GM04503 (cell line): ENCODE results near the gene GRM1.
"Not testable (repeated sequence)": the region's sequence is repeated elsewhere in the genome, so short reads cannot be mapped to it uniquely, and the experiment has no call there.

ENCODE experiments used
- DNase-seq: peaks from one replicate; pipeline ENCODE4 v3.0.0-alpha.2; 2012; ENCODE audit warnings: low read depth

The GRM1 gene

DNA sequence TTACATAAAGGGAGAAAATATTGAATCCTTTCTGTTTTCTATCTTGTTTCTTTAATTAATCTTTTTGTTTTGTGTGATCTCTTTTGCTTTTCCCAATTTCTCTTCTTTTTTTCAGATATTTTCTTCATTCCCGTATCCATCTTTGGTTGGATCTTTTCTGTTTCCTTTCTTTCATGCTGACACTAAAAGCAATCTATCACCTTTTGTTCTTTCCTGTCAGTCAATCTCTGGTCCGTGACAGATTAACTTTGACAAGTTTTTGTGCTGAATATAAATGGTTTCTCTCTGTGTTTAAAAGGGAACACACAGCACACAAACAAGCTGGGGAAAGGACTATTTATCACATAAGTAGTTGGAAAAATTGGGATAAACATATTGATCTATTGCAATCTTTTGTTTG is 162.8 kb downstream of the GRM1 start:
- DNase-seq = no peak

DNA sequence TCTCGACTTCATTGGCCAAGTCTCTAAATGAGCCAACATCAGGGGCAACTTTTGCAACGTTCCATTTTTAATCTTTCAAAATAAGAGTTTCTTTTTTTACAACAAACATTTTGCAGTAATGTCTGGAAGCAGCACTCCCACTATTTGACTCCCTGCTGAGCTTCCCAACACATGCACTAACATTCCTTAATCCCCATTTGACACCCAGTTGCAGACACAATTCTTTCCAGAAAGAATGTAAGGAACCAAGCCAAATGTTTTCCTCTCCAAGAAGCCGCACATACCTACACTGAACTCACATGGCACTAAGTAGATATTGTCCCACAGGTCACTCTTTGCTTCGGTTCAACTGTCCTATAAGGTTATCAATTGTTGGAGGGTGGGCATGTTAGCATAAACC is 165.6 kb downstream of the GRM1 start:
- no peak for DNase-seq

DNA sequence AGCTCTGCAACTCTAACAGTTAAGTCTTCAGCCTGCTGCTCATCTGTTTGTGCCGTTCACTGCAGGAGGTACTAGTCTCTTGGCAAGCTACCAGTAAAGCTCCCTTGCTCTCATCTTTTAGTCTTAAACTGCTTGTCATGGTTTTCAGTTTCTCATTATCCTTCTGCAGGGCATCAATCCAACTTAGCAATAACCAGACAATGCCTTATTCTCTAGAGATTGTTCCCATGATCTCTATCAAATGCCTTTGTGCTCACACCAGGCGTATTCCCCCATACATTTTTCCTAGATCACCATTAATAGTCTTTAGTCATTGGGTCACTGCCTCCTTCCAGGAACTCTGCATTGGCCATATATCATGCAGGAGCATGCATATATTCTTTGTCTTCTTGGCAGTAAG is 171.3 kb downstream of the GRM1 start:
- no peak for DNase-seq

DNA sequence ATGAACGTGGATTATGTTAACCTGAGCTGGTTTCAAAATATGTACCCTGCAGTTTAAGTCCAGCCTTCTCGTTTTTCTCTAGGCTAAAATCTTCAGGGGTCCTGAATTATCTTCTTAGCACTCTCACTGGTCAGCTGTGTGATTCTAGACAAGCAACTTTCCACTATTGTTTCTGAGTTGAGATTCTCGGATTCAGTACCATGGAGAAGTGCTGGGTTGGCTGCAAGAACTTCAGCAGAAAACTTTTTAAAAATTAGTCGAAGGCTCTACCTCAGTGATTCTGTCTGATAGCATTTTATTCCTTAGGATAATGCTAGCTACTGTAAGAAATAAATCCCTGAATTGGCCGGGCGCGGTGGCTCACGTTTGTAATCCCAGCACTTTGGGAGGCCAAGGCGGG is 173.7 kb downstream of the GRM1 start:
- no peak for DNase-seq

DNA sequence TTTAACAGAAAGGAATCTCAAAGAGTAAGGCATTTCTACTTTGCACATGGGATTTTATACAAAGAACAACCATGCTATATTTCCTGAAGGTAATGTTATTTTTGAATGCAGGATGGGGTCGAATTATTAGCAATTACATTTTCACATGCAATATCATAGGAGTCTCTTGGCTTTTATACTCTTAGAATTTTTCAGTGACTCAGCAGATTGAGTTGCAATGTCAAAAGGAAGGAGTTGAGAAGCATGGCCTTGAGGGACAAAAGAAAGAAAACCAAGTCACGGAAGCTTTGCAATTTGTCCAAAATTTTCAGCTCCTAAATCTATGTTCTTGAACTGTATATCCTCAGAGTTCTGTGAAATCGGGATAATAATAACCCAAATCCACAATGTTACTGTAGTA is 181.1 kb downstream of the GRM1 start:
- DNase-seq = no peak

DNA sequence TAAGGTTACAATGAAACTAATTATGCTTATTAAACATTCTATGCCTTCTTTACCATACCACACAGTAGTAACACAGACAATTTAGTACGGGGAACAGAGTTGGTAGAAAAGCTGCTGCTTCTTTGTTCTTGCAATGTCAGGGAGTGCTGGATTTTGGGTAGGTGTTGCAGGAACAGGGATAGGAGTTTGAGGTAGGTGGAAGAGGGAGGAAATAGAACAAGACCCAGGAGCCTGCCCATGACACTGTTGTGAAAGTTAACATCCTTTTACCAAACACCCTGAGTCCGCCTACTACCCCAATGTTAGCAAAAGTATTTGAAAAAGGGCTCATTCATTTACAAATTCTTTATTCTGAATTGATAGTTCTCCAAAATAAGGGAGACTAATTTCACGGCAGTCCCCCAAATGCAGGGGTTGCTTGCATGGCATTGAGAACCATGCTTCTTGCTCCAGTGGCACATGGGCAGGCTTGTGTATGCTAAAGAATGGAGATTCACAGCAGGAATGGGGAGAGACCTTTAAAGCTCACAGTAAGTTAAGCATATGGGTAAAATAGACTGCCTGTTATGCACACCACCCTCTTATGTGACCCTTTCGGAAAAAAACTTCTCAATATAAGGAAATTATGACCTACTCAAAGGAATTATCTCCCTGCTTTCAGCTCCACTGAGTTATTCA is 181.7 kb downstream of the GRM1 start:
- DNase-seq = no peak

DNA sequence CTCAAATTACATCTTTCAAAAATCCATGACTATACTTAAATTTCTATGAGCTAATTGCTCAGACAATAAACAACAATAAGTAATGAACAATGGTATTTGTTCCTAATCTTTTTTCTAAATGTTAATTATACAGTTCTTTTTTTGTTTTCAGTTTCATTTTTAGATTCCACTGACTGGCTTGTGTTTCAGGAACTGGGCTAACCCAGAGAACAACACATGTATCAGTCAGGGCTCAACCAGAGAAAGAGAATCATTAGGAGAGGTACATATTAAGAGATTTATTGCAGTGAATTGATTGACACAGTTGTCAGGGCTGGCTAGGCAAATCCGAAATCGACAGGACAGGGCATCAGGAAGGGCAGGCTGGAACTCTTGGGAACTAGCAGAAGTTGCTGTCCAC is 182.8 kb downstream of the GRM1 start:
- DNase-seq = no peak

DNA sequence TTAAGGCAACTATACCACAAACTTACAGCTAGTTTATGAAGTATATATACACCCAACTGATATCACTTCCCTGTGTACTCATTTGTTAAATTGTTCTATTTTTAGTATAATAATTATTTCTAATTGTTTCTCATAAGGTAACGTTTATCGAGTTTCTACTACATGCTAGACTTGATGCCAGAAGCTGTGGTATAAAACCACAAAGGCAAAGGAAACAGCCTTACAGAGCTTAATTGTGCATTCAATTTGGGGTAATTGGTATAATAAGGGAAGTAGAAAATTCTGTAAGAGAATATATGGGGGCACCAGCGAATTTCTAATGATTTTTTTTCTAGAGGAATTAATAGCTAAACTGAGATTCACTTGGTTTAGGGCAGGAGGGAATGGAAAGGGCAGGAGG is 183.9 kb downstream of the GRM1 start:
- no peak for DNase-seq

DNA sequence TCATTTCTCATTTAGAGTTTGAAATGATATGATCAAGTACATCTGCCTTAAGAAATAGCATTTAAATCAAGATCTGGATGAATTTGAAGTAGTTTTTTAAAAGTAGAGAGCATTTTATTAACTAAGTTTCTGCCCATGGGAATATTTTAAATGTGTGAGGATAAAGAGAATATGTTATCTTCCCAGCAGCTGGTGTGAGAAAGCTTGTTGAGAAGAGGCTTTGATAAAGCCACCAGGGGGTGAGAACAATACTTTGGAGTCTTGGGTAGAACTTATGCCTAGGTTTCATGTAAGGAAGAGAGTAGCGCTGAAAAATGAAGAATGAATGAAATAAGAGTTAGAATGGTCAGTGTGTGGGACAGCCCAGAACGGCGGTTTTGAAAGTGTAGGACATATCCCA is 190.2 kb downstream of the GRM1 start:
- DNase-seq = no peak

DNA sequence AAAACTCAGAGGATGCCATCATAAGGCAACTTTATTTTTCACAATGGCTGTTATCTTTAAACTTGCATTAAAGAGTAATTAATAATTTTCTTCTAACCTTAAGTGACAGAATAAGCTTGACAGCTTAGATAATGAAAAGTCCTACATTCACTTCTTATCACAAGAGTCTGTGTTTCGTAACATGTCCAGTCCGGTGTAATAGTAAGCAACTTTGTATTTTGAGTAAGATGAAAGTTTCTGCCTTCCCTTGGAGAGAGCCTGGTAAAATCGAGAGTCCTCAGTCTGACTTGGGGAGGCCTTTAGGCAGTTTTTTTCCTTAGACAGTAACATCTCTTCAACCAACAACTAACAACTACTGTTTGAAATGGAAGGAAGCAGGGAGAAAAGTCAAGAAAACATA is 195.6 kb downstream of the GRM1 start:
- DNase-seq = no peak

DNA sequence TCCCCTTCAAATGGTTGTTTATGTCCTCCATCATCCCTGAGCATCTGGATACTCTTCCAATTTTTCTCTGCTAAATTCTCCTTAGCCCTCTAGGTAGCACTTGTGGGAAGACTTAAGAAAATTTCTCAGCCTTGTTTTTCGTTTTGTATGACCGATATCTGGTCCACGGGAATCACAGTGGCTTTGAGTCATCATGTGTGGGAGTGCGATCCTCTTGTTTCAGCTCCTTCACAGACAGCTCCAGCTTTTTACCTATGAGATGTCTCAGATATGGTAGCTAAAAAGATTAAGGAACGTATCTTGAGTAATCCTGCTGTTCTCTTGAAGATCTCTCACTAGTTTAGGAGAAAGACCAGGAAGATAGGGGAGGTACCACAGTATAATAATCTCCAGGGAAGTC is 196.1 kb downstream of the GRM1 start:
- DNase-seq = no peak

DNA sequence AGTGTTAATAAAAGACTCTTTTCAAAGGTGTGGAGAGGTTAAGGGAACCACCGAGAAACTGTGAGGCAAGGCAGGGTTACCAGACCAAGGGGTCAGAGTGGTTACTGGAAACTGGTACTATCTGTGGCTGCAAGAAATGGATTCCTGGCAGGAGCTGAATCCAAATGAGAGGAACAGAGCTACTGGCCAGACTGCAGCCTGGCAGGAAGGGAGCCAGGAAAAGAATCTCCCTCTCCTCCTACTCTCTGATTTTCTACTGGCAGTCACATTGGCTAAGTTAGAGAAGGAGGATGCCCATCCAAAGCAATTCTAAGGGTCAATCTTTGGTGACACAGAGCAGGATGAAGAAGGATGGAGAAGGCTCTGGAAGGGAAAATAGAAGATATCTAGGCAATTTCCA is 211.5 kb downstream of the GRM1 start:
- DNase-seq = no peak

DNA sequence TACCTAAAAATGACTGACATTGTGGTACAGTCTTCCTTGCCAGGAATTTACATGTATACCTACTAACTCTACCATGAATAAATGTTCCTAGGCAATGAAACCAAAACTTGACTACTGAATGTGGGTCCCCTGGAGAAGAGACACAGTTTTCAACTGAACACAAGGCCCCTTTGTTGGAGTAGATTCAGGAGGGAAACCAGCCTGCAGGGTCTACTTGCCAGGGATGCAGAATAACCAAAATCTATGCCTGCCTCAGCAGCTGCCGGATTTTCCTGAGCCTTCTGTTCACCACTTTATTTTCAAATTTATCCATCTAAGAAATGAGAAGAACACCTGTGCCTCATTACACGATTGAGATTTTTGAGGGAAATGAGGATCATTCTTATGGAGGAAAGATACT is 211.9 kb downstream of the GRM1 start:
- DNase-seq = no peak

DNA sequence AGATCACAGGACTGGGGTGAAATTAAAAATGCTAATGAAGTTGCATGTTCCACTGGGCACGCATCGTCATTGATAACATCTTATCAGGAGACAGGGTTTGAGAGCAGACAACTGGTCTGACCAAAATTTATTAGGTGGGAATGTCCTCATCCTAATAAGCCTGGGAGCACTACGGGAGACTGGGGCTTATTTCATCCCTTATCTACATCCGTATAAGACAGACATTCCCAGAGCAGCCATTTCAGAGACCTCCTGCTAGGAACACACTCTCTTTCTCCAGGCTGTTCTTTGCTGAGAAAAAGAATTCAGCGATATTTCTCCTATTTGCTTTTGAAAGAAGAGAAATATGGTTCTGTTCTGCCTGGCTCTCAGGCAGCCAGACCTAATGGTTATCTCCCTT is 214.8 kb downstream of the GRM1 start:
- not testable (repeated sequence) for DNase-seq

DNA sequence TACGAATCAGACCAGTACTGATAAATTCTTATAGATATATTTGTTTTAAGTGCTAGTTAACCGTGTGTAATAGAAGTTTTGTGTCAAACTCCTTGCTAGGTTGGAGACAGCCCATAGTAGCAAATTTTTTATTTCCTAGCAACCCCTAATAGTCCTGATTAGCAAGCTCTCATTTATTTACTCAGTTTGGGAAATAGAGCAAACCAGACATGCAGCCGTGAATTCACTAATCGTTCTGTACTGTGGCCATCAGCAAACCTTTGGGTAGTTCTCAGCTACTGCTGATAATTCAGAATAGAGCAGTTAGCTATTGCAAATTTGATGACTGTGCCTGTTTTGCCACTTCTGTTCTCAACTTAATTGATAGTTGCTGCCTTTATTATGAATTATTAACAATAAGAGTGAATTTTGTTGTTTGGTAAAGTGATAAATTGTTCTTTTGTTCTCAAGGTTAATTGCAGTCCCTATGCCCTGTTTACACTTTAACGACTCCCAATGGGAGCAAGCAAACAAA is 215.8 kb downstream of the GRM1 start:
- no peak for DNase-seq

DNA sequence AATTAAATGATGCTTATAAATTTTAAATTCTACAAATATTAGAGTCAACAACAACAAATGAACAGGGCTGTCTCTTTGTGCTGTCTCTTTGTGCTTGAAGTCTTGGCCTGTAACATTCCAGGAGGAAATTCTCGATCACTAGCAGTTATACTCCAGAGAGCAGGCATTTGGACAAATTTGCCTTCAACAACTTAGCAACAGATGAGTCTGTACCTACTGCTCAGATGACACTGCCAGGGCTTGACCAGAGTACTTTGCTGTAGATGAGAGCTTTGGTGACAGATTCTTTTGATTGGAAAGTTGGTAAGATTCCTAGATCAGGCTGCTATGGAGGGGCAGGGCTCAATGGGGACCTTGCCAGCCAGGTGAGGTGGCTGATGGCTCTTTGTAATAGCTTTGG is 217.2 kb downstream of the GRM1 start:
- DNase-seq = no peak

DNA sequence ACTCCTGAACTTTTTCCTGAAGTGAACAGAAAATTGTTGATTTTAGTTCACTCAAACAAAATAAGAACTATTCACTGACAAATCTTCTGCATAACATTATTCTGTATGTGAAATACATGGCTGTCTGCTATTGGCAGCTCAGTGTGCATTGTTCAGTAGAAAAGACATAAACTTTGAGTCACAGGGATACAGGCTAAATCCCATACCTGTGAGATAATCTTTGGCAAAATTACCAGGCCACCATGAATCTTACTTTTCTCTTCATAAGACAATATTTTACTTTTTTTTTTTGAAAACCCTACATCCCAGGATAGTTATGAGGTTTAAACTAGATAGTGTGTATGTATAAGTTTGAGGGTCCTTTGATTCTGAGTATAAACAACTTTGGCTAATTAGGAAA is 224.8 kb downstream of the GRM1 start:
- no peak for DNase-seq

DNA sequence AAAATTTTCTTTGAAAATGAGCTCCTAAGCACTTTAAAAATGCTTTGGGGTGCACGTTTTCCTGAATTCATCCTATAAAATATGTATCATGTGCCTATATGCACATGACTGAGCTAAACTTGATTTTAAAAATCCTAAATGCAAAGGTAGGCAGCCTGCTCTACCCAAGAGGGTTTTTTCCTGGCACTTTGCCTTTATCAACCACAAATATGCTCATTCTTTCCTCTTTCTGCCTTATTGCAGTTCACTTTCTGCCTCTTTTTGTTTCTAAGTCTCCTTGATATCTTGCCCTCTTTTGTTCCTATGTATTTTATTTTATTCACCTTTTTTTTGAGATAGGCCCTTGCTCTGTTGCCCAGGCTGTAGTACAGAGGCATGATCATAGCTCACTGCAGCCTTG is 229.3 kb downstream of the GRM1 start:
- DNase-seq = no peak

DNA sequence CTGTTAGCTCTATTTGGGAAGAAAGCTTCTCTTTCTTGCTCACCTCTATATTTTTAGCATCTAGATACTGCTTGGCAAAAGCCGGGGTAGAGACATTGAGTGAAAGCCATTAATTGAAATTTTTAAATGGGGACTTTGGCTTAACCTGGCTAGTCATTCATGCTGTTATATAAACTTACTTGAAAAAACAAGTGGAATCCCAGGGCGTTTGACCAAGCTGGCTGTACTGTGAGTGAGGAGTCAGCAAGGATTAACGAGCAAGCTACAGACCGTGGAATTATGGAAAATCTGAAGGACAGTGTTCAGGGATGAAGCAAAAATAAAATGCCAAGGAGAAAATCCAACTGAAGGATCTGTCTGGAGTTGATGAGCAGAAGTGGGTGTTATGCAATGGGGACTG is 232.0 kb downstream of the GRM1 start:
- DNase-seq = no peak

DNA sequence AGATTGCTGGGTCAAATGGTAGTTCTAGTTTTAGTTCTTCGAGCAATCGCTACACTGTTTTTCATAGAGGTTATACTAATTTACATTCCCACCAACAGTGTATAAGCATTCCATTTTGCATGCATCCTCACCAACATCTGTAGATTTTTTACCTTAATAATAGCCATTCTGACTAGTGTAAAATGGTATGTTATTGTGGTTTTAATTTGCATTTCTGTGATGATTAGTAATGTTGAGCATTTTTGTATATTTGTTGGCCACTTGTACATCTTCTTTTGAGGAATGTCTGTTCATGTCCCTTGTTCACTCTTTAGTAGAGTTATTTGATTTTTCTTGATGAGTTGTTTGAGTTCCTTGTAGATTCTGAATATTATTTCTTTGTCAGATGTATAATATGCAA is 236.2 kb downstream of the GRM1 start:
- no peak for DNase-seq

DNA sequence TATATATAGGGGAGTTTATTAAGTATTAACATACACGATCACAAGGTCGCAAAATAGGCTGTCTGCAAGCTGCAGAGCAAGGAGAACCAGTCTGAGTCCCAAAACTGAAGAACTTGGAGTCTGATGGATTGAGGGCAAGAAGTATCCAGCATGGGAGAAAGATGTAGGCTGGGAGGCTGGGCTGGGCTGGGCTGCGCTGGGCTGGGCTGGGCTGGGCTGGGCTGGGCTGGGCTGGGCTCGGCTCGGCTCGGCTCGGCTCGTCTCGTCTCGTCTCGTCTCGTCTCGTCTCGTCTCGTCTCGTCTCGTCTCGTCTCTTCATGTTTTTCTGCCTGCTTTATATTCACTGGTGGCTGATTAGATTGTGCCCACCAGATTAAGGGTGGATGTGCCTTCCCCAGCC is 238.6 kb downstream of the GRM1 start:
- DNase-seq = no peak

DNA sequence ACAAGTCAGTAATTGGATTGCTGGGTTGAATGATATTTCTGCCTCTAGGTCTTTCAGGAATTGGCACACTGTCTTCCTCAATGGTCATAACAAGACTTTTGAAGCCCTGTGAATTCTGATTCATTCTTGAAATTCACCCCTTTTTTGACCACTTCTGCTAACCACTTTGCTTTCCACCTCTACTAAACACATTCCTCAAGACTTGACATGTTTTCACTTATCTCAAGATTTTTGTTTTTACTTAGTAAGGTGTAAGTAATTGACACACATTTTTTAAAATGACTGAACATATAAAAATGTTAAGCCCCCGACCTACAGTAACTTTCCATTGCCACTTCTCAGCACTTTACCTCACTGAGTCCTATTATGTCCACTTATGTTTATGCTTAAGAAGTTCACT is 239.1 kb downstream of the GRM1 start:
- DNase-seq = no peak

DNA sequence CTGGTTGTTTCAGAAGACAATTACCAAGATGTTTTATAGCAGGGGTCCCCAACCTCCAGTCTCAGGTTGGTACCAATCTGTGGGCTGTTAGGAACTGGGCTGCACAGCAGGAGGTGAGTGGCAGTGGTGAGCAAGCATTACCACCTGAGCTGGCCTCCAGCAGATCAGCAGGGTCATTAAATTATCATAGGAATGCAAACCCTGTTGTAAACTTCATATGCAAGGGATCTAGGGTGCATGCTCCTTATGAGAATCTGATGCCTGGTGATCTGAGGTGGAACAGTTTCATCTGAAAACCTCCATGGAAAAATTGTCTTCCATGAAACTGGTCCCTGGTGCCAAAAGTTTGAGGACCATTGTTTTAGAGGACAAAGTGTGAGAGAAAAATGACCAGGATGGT is 240.6 kb downstream of the GRM1 start:
- DNase-seq = no peak

DNA sequence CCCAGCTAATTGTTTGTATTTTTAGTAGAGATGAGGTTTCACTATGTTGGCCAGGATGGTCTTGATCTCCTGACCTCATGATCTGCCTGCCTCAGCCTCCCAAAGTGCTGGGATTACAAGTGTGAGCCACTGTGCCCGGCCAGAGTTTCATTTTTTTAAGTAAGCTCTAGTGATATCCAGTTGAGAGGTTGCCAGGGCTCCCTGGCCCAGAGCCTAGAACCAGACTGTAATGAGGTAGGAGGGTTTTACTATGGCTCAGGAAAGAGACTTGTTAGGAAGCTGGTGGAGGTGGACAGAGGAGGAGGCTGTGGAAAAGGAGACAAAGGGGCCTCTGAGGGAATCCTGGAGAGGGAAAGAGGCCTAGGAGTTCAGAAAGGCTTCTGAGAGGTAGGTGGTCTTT is 242.3 kb downstream of the GRM1 start:
- DNase-seq = peak; percentile 21

DNA sequence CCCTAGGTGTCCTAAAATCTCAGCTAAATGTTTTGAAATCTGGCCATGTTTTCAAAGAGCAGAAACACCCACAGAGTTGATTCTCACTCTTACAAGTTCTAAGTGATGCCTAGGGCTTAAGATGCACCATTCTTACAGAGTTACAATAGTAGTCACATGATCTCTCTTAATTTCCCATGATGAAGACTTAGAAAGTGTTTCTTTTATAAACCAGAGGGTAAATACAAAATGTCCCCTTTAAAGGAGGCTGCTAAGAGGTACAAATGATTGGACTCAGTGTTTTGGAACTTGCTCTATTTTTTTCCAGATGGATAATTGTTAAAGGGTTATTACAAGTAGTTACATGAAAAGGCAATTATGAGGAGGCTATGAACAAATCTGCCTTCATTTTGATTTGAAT is 244.6 kb downstream of the GRM1 start:
- no peak for DNase-seq
